Measurements from ENCODE around the gene DNAH6.
"Not testable (repeated sequence)": the region's sequence is repeated elsewhere in the genome, so short reads cannot be mapped to it uniquely, and the experiment has no call there.

DNAH6 gene

DNA sequence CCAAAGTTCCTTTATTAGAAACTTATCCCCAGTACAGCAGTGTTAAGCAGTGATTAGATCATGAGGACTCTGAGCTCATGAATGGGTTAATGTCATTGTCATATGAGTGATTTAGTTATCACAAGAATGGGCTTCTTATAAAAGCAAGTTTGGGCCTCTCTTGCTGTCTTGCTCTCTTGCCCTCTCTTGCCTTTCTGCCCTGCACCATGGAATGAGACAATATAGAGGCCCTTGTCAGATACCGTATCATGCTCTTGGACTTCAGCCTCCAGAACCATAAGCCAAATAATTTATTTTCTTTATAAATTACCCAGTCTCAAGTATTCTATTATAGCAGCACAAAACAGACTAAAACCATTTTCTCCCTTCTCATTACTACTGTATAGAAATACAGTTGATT is 238.8 kb downstream of the DNAH6 start:
- TF ChIP-seq CTCF (IDR thresholded peaks at IDR 0.05; ENCODE audit: insufficient read depth, low read length, poor library complexity, severe bottlenecking): no peak
- Histone ChIP-seq H3K27me3 (replicated peaks; ENCODE audit: control insufficient read depth, insufficient read depth, low read length) (no peaks in the 10 kb centered on the region), H3K36me3 (ENCODE audit: control insufficient read depth, insufficient read depth, low read length) (no peaks in the 10 kb centered on the region), H3K4me3 (replicated peaks; ENCODE audit: low read depth, low read length) (no peak overlapping the region)
- no peak for DNase-seq (ENCODE audit: extremely low read depth, insufficient read length)

- no peaks in the 10 kb centered on the region for H3K36me3 ChIP-seq (ENCODE audit: control insufficient read depth, insufficient read depth, low read length)
- DNase-seq (ENCODE audit: extremely low read depth, insufficient read length): no peak
- H3K4me3 ChIP-seq (replicated peaks; ENCODE audit: low read depth, low read length): no peak overlapping the region
- H3K27me3 ChIP-seq (replicated peaks; ENCODE audit: control insufficient read depth, insufficient read depth, low read length): no peaks in the 10 kb centered on the region
- no peak for TF ChIP-seq CTCF (IDR thresholded peaks at IDR 0.05; ENCODE audit: insufficient read depth, low read length, poor library complexity, severe bottlenecking)
These were observed 241.3 kb downstream of the DNAH6 start for GRCh38 chr2:84757648-84758047.

- no peak for TF ChIP-seq CTCF (IDR thresholded peaks at IDR 0.05; ENCODE audit: insufficient read depth, low read length, poor library complexity, severe bottlenecking)
- Histone ChIP-seq H3K27me3 (replicated peaks; ENCODE audit: control insufficient read depth, insufficient read depth, low read length) (no peaks in the 10 kb centered on the region), H3K36me3 (ENCODE audit: control insufficient read depth, insufficient read depth, low read length) (no peaks in the 10 kb centered on the region), H3K4me3 (replicated peaks; ENCODE audit: low read depth, low read length) (no peak overlapping the region)
- no peak for DNase-seq (ENCODE audit: extremely low read depth, insufficient read length)
These were observed 250.5 kb downstream of the DNAH6 start for GRCh38 chr2:84766791-84767190.

DNA sequence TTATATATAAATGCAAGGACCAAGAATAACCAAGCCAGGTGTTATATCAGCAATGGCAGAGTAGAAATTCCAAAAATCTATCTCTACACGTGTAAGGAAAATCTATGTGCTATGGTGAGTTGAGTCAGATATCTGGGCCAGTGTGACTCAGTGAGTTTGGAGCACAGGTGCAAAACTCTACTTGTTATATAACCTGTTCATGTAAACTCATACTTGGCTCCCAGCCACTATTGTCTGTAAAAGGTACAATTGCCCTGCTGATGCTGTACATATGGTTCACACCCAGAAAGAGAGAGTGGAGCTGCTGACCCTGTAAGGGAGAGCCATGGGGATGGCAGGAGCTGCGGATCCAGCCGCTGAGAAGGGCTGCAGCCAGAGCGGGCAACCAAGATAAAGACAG is 252.5 kb downstream of the DNAH6 start:
- no peak for DNase-seq (ENCODE audit: extremely low read depth, insufficient read length)
- no peaks in the 10 kb centered on the region for H3K27me3 ChIP-seq (replicated peaks; ENCODE audit: control insufficient read depth, insufficient read depth, low read length)
- H3K36me3 ChIP-seq (ENCODE audit: control insufficient read depth, insufficient read depth, low read length): no peaks in the 10 kb centered on the region
- no peak overlapping the region for H3K4me3 ChIP-seq (replicated peaks; ENCODE audit: low read depth, low read length)
- no peak for TF ChIP-seq CTCF (IDR thresholded peaks at IDR 0.05; ENCODE audit: insufficient read depth, low read length, poor library complexity, severe bottlenecking)

- no peak for TF ChIP-seq CTCF (IDR thresholded peaks at IDR 0.05; ENCODE audit: insufficient read depth, low read length, poor library complexity, severe bottlenecking)
- Histone ChIP-seq H3K4me3 (replicated peaks; ENCODE audit: low read depth, low read length) (no peak overlapping the region), H3K36me3 (ENCODE audit: control insufficient read depth, insufficient read depth, low read length) (no peaks in the 10 kb centered on the region), H3K27me3 (replicated peaks; ENCODE audit: control insufficient read depth, insufficient read depth, low read length) (no peaks in the 10 kb centered on the region)
- no peak for DNase-seq (ENCODE audit: extremely low read depth, insufficient read length)
These were observed 254.0 kb downstream of the DNAH6 start for GRCh38 chr2:84770280-84770679.

GRCh38 chr2:84771251-84771650 is 255.0 kb downstream of the DNAH6 start:
- DNase-seq (ENCODE audit: extremely low read depth, insufficient read length): no peak
- Histone ChIP-seq H3K36me3 (ENCODE audit: control insufficient read depth, insufficient read depth, low read length) (no peaks in the 10 kb centered on the region), H3K27me3 (replicated peaks; ENCODE audit: control insufficient read depth, insufficient read depth, low read length) (no peaks in the 10 kb centered on the region), H3K4me3 (replicated peaks; ENCODE audit: low read depth, low read length) (no peak overlapping the region)
- TF ChIP-seq CTCF (IDR thresholded peaks at IDR 0.05; ENCODE audit: insufficient read depth, low read length, poor library complexity, severe bottlenecking): no peak

- not testable (repeated sequence) for H3K36me3 ChIP-seq (ENCODE audit: control insufficient read depth, insufficient read depth, low read length); DNase-seq (ENCODE audit: extremely low read depth, insufficient read length); H3K27me3 ChIP-seq (replicated peaks; ENCODE audit: control insufficient read depth, insufficient read depth, low read length); H3K4me3 ChIP-seq (replicated peaks; ENCODE audit: low read depth, low read length)
These were observed 257.3 kb downstream of the DNAH6 start for GRCh38 chr2:84773562-84773961.

Data from GM06990 (cell line).